HepG2 (cell line): ENCODE results near the gene ACRBP. TPM values are rescaled to one million over a fixed set of nuclear protein-coding genes. Genes with fewer than 3 reads are reported as not detected.

ENCODE experiments used
- ATAC-seq: fragments of 200-7000 bp; cut with Tn5 transposase; 3 replicates; pipeline ENCODE4 v1.9.1; 2020; ENCODE audit warnings: mild to moderate bottlenecking, moderate library complexity
- BruUV-seq: library from RNA; stranded (reverse); fragments of 400-500 nt; replicated peaks from 2 replicates; lab custom pipeline; 2021; lab: Mats Ljungman, UMichigan
- CTCF ChIA-PET: fragments of 300-600 bp; formaldehyde crosslinking; extraction: SDS; loops from one replicate; lab custom pipeline; 2021; ENCODE audit warnings: low total read pairs, inconsistent platforms, low intra/inter-chr PET ratio; lab: Yijun Ruan, JAX
- POLR2A ChIA-PET: fragments of 350-600 bp; sonication (Branson Sonifier 250); formaldehyde crosslinking; loops from one replicate; lab custom pipeline; 2020; ENCODE audit warnings: antibody characterized with exemption, inconsistent platforms; lab: Yijun Ruan, JAX
- DNase-seq: peaks from one replicate; pipeline ENCODE4 v3.0.0-alpha.2; 2015; ENCODE audit warnings: low spot score
- FAIRE-seq: peaks from 3 replicates; lab custom pipeline; 2011; peaks lifted over from hg19 to GRCh38; lab: Jason Lieb, UNC
- H2AFZ ChIP-seq: one replicate; pipeline ENCODE4 v1.6.1; 2011; ENCODE audit warnings: low read length, inconsistent platforms
- H3K27ac ChIP-seq: fragments of 300-600 bp; 3 replicates; pipeline ENCODE4 v1.8.0; 2011; ENCODE audit warnings: mixed run types, mild to moderate bottlenecking, mixed read lengths, low read length, inconsistent platforms; ENCODE audit not compliant: insufficient read depth; ENCODE audit errors: extremely low read length
- H3K27me3 ChIP-seq, 2 experiments: fragments of 200-600 bp in 1 of 2; 2 replicates in 1 of 2; 3 replicates in 1 of 2; pipeline versions ENCODE4 v1.6.0 to v1.8.0; 2011; ENCODE audit warnings: low read length in 2 of 2, mild to moderate bottlenecking in 2 of 2, moderate library complexity in 2 of 2, inconsistent platforms in 1 of 2; ENCODE audit not compliant: insufficient read depth in 2 of 2, control insufficient read depth in 1 of 2
- H3K36me3 ChIP-seq, 2 experiments: fragments of 200-600 bp in 1 of 2; replicated peaks in 1 of 2; 2 replicates in 1 of 2; 3 replicates in 1 of 2; pipeline versions ENCODE4 v1.5.1 to v1.8.0; 2011; ENCODE audit warnings: low read length in 2 of 2, inconsistent platforms in 1 of 2; ENCODE audit not compliant: insufficient read depth in 2 of 2, control insufficient read depth in 1 of 2
- H3K4me1 ChIP-seq: 2 replicates; pipeline ENCODE4 v1.5.1; 2012; ENCODE audit warnings: low read length, inconsistent platforms; ENCODE audit not compliant: insufficient read depth
- H3K4me2 ChIP-seq: 2 replicates; pipeline ENCODE4 v1.6.0; 2011; ENCODE audit warnings: low read depth, low read length, inconsistent platforms
- H3K4me3 ChIP-seq, 3 experiments: fragments of 200-600 bp in 1 of 3; sonication (generic), shearing (Covaris generic) in 1 of 3; replicated peaks in 1 of 3; 2 replicates each; pipeline ENCODE4 v1.5.1; 2011 to 2016; ENCODE audit warnings: low read length in 3 of 3, inconsistent platforms in 2 of 3, low read depth in 2 of 3, mild to moderate bottlenecking in 2 of 3, control low read depth in 1 of 3, mixed read lengths in 1 of 3; ENCODE audit not compliant: insufficient read depth in 1 of 3
- H3K79me2 ChIP-seq: one replicate; pipeline ENCODE4 v1.6.1; 2011; ENCODE audit warnings: low read length, inconsistent platforms; ENCODE audit not compliant: insufficient read depth
- H3K9ac ChIP-seq: 2 replicates; pipeline ENCODE4 v1.6.0; 2011; ENCODE audit warnings: mild to moderate bottlenecking, low read depth, low read length, inconsistent platforms; ENCODE audit not compliant: insufficient read depth
- H3K9me3 ChIP-seq: 2 replicates; pipeline ENCODE4 v1.5.1; 2012; ENCODE audit warnings: mild to moderate bottlenecking, low read length
- H4K20me1 ChIP-seq: 2 replicates; pipeline ENCODE4 v1.6.0; 2011; ENCODE audit warnings: inconsistent platforms, mild to moderate bottlenecking, low read length, moderate library complexity; ENCODE audit not compliant: insufficient read depth
- CSRNP2 ChIP-seq: sonication (generic); formaldehyde crosslinking; conservative IDR thresholded peaks from 2 replicates; pipeline ENCODE4 v1.8.0; 2022; ENCODE audit warnings: low read depth, missing genetic modification reagents
- IKZF1 ChIP-seq: fragments of 450-650 bp; IDR thresholded peaks from 2 replicates; pipeline ENCODE4 v1.7.1; 2016
- KDM5B ChIP-seq: sonication (generic); formaldehyde crosslinking; IDR thresholded peaks from 2 replicates; pipeline ENCODE4 v1.4.0; 2020; ENCODE audit warnings: missing genetic modification reagents, mild to moderate bottlenecking, borderline replicate concordance
- MTA1 ChIP-seq: sonication (generic); formaldehyde crosslinking; IDR thresholded peaks from 2 replicates; pipeline ENCODE4 v1.4.0; 2020; ENCODE audit warnings: missing genetic modification reagents, mild to moderate bottlenecking, borderline replicate concordance
- MYPOP ChIP-seq: sonication (generic); formaldehyde crosslinking; IDR thresholded peaks from 2 replicates; pipeline ENCODE4 v1.8.1; 2023; ENCODE audit warnings: mild to moderate bottlenecking, moderate library complexity, missing genetic modification reagents
- NFE2 ChIP-seq: sonication (generic); formaldehyde crosslinking; IDR thresholded peaks from 2 replicates; pipeline ENCODE4 v1.4.0; 2020; ENCODE audit warnings: missing genetic modification reagents
- SETDB1 ChIP-seq: sonication (generic); formaldehyde crosslinking; IDR thresholded peaks from 2 replicates; pipeline ENCODE4 v1.5.1; 2020; ENCODE audit warnings: missing genetic modification reagents, mild to moderate bottlenecking, borderline replicate concordance
- SOX6 ChIP-seq, 2 experiments: fragments of 450-650 bp in 1 of 2; sonication (generic) in 1 of 2; formaldehyde crosslinking in 1 of 2; IDR thresholded peaks; 2 replicates each; pipeline versions ENCODE4 v1.4.0 to v1.6.1; 2017 to 2020; ENCODE audit warnings: antibody characterized with exemption in 1 of 2, mild to moderate bottlenecking in 1 of 2, missing genetic modification reagents in 1 of 2
- SP1 ChIP-seq, 2 experiments: fragments of 450-650 bp in 1 of 2; sonication (generic) in 1 of 2; formaldehyde crosslinking in 1 of 2; IDR thresholded peaks; 2 replicates each; pipeline versions ENCODE4 v1.4.0 to v1.6.1; 2016 to 2020; ENCODE audit warnings: missing genetic modification reagents in 1 of 2
- TCF12 ChIP-seq, 2 experiments: fragments of 450-650 bp in 1 of 2; sonication (generic) in 1 of 2; formaldehyde crosslinking in 1 of 2; IDR thresholded peaks; 2 replicates each; pipeline versions ENCODE4 v1.6.1 to v1.8.0; 2017 to 2022; ENCODE audit warnings: antibody characterized with exemption in 1 of 2, mild to moderate bottlenecking in 1 of 2, missing genetic modification reagents in 1 of 2, moderate library complexity in 1 of 2
- TCF7L2 ChIP-seq: IDR thresholded peaks from 2 replicates; pipeline ENCODE4 v1.6.1; 2011; ENCODE audit warnings: mild to moderate bottlenecking, low read depth, low read length, moderate library complexity
- ZBTB25 ChIP-seq: IDR thresholded peaks from 2 replicates; pipeline ENCODE4 v1.6.1; 2018; ENCODE audit warnings: missing genetic modification reagents
- ZNF446 ChIP-seq: sonication (generic); formaldehyde crosslinking; IDR thresholded peaks from 2 replicates; pipeline ENCODE4 v1.5.0; 2020; ENCODE audit warnings: mild to moderate bottlenecking, missing genetic modification reagents
- ZNF451 ChIP-seq: sonication (generic); formaldehyde crosslinking; IDR thresholded peaks from 2 replicates; pipeline ENCODE4 v1.5.0; 2020; ENCODE audit warnings: mild to moderate bottlenecking, missing genetic modification reagents
- WGBS: methylation state at CpG from one replicate; pipeline ENCODE4 v1.1.6; 2017; ENCODE audit warnings: low lambda C conversion rate; 5-methylcytosine and 5-hydroxymethylcytosine counted together
- in situ Hi-C: cut with HindIII; loops from 2 replicates; pipeline ENCODE4 v1.10.0; 2017; ENCODE audit warnings: low pct_unique_long_range_greater_than_20kb; ENCODE audit not compliant: extremely low pct_ligation_motif_present
- intact Hi-C: fragments of 100-400 bp; cut with micrococcal nuclease; formaldehyde crosslinking; loops from one replicate; pipeline ENCODE4 v1.10.0; 2022; ENCODE audit not compliant: unreplicated experiment
- polyA plus RNA-seq, 8 experiments: library from polyadenylated mRNA; depleted of rRNA in 3 of 8; stranded (reverse) in 7 of 8; unstranded in 1 of 8; fragments of >200 nt; fragmentation: Illumina TruSeq in 4 of 8; extraction: Trizol in 4 of 8; gene quantifications; 2 replicates each; pipeline versions ENCODE4 v1.2.1 to v1.2.3, GENCODE V29; 2011 to 2016; ENCODE audit warnings: low read depth in 4 of 8, missing spikeins in 1 of 8, mixed read lengths in 1 of 8; ENCODE audit not compliant: insufficient read depth in 1 of 8
- total RNA-seq, 5 experiments: library from RNA; depleted of rRNA; stranded (reverse); fragments of >200 nt; fragmentation: Illumina TruSeq; extraction: Trizol; gene quantifications; 2 replicates each; pipeline ENCODE4 v1.2.3, GENCODE V29; 2016; ENCODE audit warnings: low read depth in 1 of 5

The ACRBP gene
- total and polyA plus RNA-seq, 2 of the 13 experiments (the other 11 are each of a cell fraction or from before 2014, with no cell fraction given): 0.46 TPM; not detected in 1

- TF ChIP-seq SETDB1 (CRISPR knock-in tag): no peak
- no peak for TF ChIP-seq SOX6 (IDR thresholded peaks at IDR 0.05)
- no peak for TF ChIP-seq SOX6 (CRISPR knock-in tag; IDR thresholded peaks at IDR 0.05)
- no peak for TF ChIP-seq MTA1 (CRISPR knock-in tag)
- TF ChIP-seq IKZF1: no peak
- TF ChIP-seq SP1 (IDR thresholded peaks at IDR 0.05): no peak
- TF ChIP-seq SP1 (CRISPR knock-in tag; IDR thresholded peaks at IDR 0.05): no peak
- no peak for TF ChIP-seq ZNF451
- TF ChIP-seq CSRNP2 (CRISPR knock-in tag): no peak
These were observed 42.8 kb downstream of the ACRBP start (continued) for GRCh38 chr12:6604259-6605029.

GRCh38 chr12:6603095-6603567 is 44.1 kb downstream of the ACRBP start:
- ATAC-seq: no peak
- H3K27ac ChIP-seq: no peak overlapping the region
- no peak overlapping the region for H3K9ac ChIP-seq

More at GRCh38 chr12:6603095-6603567, 44.1 kb downstream of the ACRBP start:
- Histone ChIP-seq H3K27me3 (no peaks in the 10 kb centered on the region; a peak in 1 of 5 replicates), H3K79me2 (peaks cover 36% of the 10 kb centered on the region), H4K20me1 (peaks cover 17% of the 10 kb centered on the region)
- FAIRE-seq: no peak
- POLR2A ChIA-PET: interaction anchor here (1.0 to 1.4 kb wide), 3 partner anchors 11 to 35 kb away, joined by 3 read pairs; partner anchors contain the start of gene NOP2
- in situ Hi-C loops: no loop called here
- intact Hi-C loops: no loop called here
- BruUV-seq: no TSS peak
- DNase-seq: no peak
- TF ChIP-seq TCF12 (IDR thresholded peaks at IDR 0.05): no peak
- TF ChIP-seq TCF12 (CRISPR knock-in tag; IDR thresholded peaks at IDR 0.05): no peak
- TF ChIP-seq MYPOP (CRISPR knock-in tag): no peak
- no peak for TF ChIP-seq KDM5B
- no peak for TF ChIP-seq NFE2 (CRISPR knock-in tag)
- no peak for TF ChIP-seq ZNF446 (CRISPR knock-in tag)
- no peak for TF ChIP-seq ZBTB25 (CRISPR knock-in tag)
- no peak for TF ChIP-seq TCF7L2
- TF ChIP-seq, all 625 proteins: peak for 0
- H3K36me3 ChIP-seq: peaks cover 37 to 61% of the 10 kb centered on the region in 2 experiments
- H3K4me1 ChIP-seq: peaks cover 39% of the 10 kb centered on the region
- no peak overlapping the region for H2AFZ ChIP-seq
- H3K4me2 ChIP-seq: no peak overlapping the region
- CTCF ChIA-PET: no interaction called here
- no peak overlapping the region for H3K4me3 ChIP-seq
- no peaks in the 10 kb centered on the region for H3K9me3 ChIP-seq
- WGBS: 92% methylated on average over 6 of the region's 6 CpGs
